Measurements from ENCODE around the gene KAT2A. TPM values are rescaled to one million over a fixed set of nuclear protein-coding genes. Genes with fewer than 3 reads are reported as not detected.

The KAT2A gene
- total RNA-seq, 1 donor from 2014 or later: 45.3 TPM

DNA sequence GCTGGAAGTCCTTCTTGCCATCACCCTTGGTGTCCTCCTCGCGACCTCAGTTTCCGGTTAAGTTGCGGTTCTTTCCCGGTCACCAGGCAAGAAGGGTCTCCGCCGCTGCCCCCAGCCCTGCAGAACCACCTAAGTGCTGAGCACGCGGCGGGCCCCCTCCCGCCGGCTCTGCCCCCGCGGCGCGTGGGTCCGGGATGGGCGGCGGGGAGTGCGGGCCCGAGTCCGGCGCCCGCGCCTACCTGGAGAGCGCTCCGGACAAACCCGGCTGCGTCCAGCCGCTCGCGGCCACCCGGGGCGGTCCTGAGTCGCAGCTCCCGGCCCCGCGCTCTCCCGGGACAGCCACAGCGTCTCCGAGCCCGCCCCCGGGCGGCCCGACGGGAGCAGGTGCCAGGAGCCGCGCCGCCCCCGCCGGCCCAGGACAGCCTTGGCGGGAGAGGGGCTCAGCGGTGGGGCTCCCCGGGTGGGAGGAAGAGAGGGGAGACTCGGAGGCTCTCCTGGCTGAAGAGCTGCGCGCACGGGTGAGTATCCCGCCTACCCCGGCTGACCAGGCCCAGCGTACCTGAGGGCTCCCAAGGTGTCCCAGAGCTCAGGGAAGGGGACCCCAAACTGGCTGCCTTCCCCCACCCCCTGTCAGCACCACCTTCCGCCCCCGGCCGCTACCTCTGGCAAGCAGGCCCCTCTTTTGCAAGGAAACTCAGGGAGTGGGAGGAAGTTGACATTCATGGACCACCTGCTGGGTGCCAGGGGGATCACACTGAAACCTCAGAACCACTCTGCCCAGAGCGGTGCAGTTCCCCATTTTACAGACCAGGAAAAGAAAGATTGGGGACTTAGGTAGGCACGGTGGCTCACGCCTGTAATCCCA, 48.6 kb downstream of the KAT2A start:
- TF ChIP-seq, protein P1, sequence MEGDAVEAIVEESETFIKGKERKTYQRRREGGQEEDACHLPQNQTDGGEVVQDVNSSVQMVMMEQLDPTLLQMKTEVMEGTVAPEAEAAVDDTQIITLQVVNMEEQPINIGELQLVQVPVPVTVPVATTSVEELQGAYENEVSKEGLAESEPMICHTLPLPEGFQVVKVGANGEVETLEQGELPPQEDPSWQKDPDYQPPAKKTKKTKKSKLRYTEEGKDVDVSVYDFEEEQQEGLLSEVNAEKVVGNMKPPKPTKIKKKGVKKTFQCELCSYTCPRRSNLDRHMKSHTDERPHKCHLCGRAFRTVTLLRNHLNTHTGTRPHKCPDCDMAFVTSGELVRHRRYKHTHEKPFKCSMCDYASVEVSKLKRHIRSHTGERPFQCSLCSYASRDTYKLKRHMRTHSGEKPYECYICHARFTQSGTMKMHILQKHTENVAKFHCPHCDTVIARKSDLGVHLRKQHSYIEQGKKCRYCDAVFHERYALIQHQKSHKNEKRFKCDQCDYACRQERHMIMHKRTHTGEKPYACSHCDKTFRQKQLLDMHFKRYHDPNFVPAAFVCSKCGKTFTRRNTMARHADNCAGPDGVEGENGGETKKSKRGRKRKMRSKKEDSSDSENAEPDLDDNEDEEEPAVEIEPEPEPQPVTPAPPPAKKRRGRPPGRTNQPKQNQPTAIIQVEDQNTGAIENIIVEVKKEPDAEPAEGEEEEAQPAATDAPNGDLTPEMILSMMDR (IDR thresholded peaks at IDR 0.05): peak; percentile 9
- Histone ChIP-seq H3K27ac (no peak overlapping the region), H3K36me3 (no peaks in the 10 kb centered on the region), H3K4me1 (peaks cover 5% of the 10 kb centered on the region), H3K9me3 (no peaks in the 10 kb centered on the region), H3K4me3 (peak overlapping the region; percentile 33), H3K27me3 (peaks cover 36% of the 10 kb centered on the region)
- intact Hi-C loops (cut with DNase I): no loop called here
- DNase-seq (peak; percentile 71), ATAC-seq (peak; percentile 68)

- H3K36me3 ChIP-seq: no peaks in the 10 kb centered on the region
- TF ChIP-seq, protein P1 (IDR thresholded peaks at IDR 0.05): no peak
- intact Hi-C loops (cut with DNase I): no loop called here
- H3K4me3 ChIP-seq: no peak overlapping the region
- ATAC-seq: no peak
- peaks cover 36% of the 10 kb centered on the region for H3K27me3 ChIP-seq
- no peak overlapping the region for H3K27ac ChIP-seq
- no peak for DNase-seq
- H3K4me1 ChIP-seq: peaks cover 5% of the 10 kb centered on the region
- no peaks in the 10 kb centered on the region for H3K9me3 ChIP-seq
Observed at GRCh38 chr17:42071810-42072209, 49.4 kb downstream of the KAT2A start.

GRCh38 chr17:42068979-42069378, 52.2 kb downstream of the KAT2A start:
- Histone ChIP-seq H3K27me3 (peaks cover 36% of the 10 kb centered on the region), H3K4me3 (no peak overlapping the region), H3K27ac (no peak overlapping the region), H3K36me3 (no peaks in the 10 kb centered on the region), H3K4me1 (peaks cover 5% of the 10 kb centered on the region), H3K9me3 (no peaks in the 10 kb centered on the region)
- ATAC-seq (no peak), DNase-seq (no peak)
- TF ChIP-seq, protein P1 (IDR thresholded peaks at IDR 0.05): no peak
- intact Hi-C loops (cut with DNase I): no loop called here

DNA sequence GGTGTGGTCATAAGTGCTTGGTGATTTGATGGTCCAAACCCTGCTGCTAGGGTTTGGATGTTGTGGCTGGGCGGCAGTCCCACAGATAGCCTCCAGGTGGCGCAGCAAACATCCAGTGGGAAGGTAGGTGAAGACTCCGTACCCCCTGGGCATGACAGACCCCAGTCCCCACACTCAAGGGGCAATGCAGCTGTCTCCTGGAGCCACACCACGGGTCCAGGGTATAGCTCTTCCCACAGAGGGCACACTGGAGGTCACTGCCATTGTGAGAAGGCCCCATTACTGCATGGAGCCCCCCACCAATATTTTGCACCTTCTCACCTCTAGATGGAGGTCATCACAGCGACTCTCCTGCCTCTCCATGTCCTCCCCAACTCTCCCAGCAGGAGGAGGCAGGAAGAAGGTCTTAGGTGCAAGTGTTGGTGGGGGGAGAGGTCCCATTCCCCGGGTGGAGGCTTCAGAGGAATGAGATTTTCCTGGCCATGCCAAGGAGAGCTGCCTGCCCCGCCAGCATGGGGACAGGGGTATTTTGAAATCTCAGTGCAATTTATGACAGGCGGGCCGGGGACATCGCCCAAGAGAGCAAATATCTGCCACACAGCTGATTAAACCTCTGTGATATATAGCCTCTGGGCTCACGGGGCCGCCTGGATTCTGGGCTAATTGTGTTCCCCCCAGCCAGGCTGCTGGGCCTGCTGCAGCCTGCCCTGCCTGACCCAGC, 53.6 kb downstream of the KAT2A start:
- intact Hi-C loops (cut with DNase I): no loop called here
- TF ChIP-seq, protein P1 (IDR thresholded peaks at IDR 0.05): peak; percentile 94
- ATAC-seq: peak; percentile 74
- Histone ChIP-seq H3K27me3 (peaks cover 24% of the 10 kb centered on the region), H3K27ac (no peak overlapping the region), H3K36me3 (no peaks in the 10 kb centered on the region), H3K4me3 (no peak overlapping the region), H3K4me1 (peaks cover 5% of the 10 kb centered on the region), H3K9me3 (no peaks in the 10 kb centered on the region)
- DNase-seq: peak; percentile 82

DNA sequence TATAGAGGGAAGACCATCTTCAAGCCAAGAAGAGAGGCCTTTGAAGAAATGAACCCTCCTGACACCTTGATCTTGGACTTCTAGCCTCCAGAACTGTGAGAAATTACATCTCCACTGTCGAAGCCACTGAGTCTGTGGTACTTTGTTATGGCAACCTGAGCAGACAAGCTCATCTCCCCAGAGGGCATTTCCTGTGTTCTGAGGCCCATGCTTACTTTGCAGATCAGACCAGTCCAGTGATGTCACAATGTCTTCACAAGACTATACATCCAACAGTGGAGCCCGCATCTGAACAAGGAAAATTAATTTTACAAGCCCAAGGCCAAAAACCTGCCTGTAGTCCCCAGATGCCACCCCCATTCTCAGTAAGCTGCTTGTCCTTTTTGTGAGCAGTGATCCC, 56.0 kb downstream of the KAT2A start:
- Histone ChIP-seq H3K4me1 (no peaks in the 10 kb centered on the region), H3K36me3 (no peaks in the 10 kb centered on the region), H3K9me3 (no peaks in the 10 kb centered on the region), H3K27me3 (peaks cover 2% of the 10 kb centered on the region), H3K4me3 (no peak overlapping the region), H3K27ac (no peak overlapping the region)
- TF ChIP-seq, protein P1 (IDR thresholded peaks at IDR 0.05): no peak
- intact Hi-C loops (cut with DNase I): no loop called here
- DNase-seq (no peak), ATAC-seq (no peak)

Other genes with a start within 250 kb of the KAT2A start
- 112 TPM for gene ACLY, start 202.4 kb downstream of the KAT2A start, total RNA-seq
- 1.0 TPM for gene ODAD4, start 190.8 kb downstream of the KAT2A start, total RNA-seq
- gene CNP, start 154.6 kb downstream of the KAT2A start, total RNA-seq: 51.1 TPM
- 75.9 TPM for gene DNAJC7, start 103.9 kb downstream of the KAT2A start, total RNA-seq
- gene NKIRAS2, start 101.3 kb downstream of the KAT2A start, total RNA-seq: 28.8 TPM
- 0.72 TPM for gene C17orf113, start 70.8 kb downstream of the KAT2A start, total RNA-seq
- gene ZNF385C, start 22.9 kb downstream of the KAT2A start, total RNA-seq: 0.78 TPM
- gene DHX58, start 8.7 kb downstream of the KAT2A start, total RNA-seq: 27.5 TPM
- gene HSPB9, start 1.4 kb upstream of the KAT2A start, total RNA-seq: not detected
- 154 TPM for gene RAB5C, start 33.6 kb upstream of the KAT2A start, total RNA-seq
- 0.26 TPM for gene KCNH4, start 59.8 kb upstream of the KAT2A start, total RNA-seq
- not detected for gene HCRT, start 64.1 kb upstream of the KAT2A start, total RNA-seq
- 30.9 TPM for gene GHDC, start 73.1 kb upstream of the KAT2A start, total RNA-seq
- 71.0 TPM for gene STAT5B, start 155.0 kb upstream of the KAT2A start, total RNA-seq
- 42.0 TPM for gene STAT5A, start 167.1 kb upstream of the KAT2A start, total RNA-seq